GM12878 (cell line): ENCODE measurements around the gene VAT1. TPM values are rescaled to one million over a fixed set of nuclear protein-coding genes. Genes with fewer than 3 reads are reported as not detected.

Source experiments
- ATAC-seq: fragments of 200-7000 bp; cut with Tn5 transposase; 3 replicates; pipeline ENCODE4 v1.9.1; 2020; ENCODE audit warnings: mild to moderate bottlenecking, moderate library complexity
- BruUV-seq: library from RNA; stranded (reverse); fragments of 400-500 nt; replicated peaks from 2 replicates; lab custom pipeline; 2021; lab: Mats Ljungman, UMichigan
- CTCF ChIA-PET: fragments of 300-600 bp; sonication (Branson Sonifier 250); formaldehyde crosslinking; extraction: SDS; loops from one replicate; lab custom pipeline; 2021; ENCODE audit warnings: inconsistent platforms; lab: Yijun Ruan, JAX
- POLR2A ChIA-PET: fragments of 350-600 bp; formaldehyde crosslinking; extraction: SDS; loops from one replicate; lab custom pipeline; 2021; ENCODE audit warnings: inconsistent platforms; lab: Charles Lee
- RAD21 ChIA-PET: fragments of 300-600 bp; sonication (Branson Sonifier 250); formaldehyde crosslinking; loops from one replicate; lab custom pipeline; 2023; ENCODE audit warnings: antibody characterized with exemption; ENCODE audit not compliant: unreplicated experiment; lab: Charles Lee
- SMC1A ChIA-PET: fragments of 300-600 bp; sonication (Branson Sonifier 250); formaldehyde crosslinking; loops from one replicate; lab custom pipeline; 2023; ENCODE audit not compliant: unreplicated experiment, uncharacterized antibody; lab: Charles Lee
- DNase-seq: peaks from one replicate; pipeline ENCODE4 v3.0.0-alpha.2; 2011; ENCODE audit warnings: low read depth, low spot score
- FAIRE-seq: peaks from 3 replicates; lab custom pipeline; 2011; peaks lifted over from hg19 to GRCh38; lab: Jason Lieb, UNC
- H2AFZ ChIP-seq: 2 replicates; pipeline ENCODE4 v1.6.0; 2011; ENCODE audit warnings: low read depth, low read length, control low read depth; ENCODE audit not compliant: control insufficient read depth
- H3K27ac ChIP-seq: 2 replicates; pipeline ENCODE4 v1.5.1; 2011; ENCODE audit warnings: control low read depth; ENCODE audit not compliant: control insufficient read depth, insufficient read depth
- H3K27me3 ChIP-seq, 2 experiments: replicated peaks in 1 of 2; 2 replicates each; pipeline versions ENCODE4 v1.6.0 to v1.6.1; 2011; ENCODE audit warnings: low read length in 1 of 2; ENCODE audit not compliant: control insufficient read depth in 2 of 2, insufficient read depth in 2 of 2
- H3K36me3 ChIP-seq, 2 experiments: 2 replicates each; pipeline ENCODE4 v1.5.1; 2011; ENCODE audit warnings: low read length in 1 of 2; ENCODE audit not compliant: control insufficient read depth in 2 of 2, insufficient read depth in 2 of 2
- H3K4me1 ChIP-seq: 2 replicates; pipeline ENCODE4 v1.6.1; 2011; ENCODE audit warnings: mild to moderate bottlenecking, low read length, moderate library complexity, mixed read lengths; ENCODE audit not compliant: control insufficient read depth, insufficient read depth
- H3K4me2 ChIP-seq: 2 replicates; pipeline ENCODE4 v1.6.0; 2011; ENCODE audit warnings: control low read depth; ENCODE audit not compliant: control insufficient read depth, insufficient read depth
- H3K4me3 ChIP-seq: fragments of 200-600 bp; sonication (generic); 2 replicates; pipeline ENCODE4 v1.5.1; 2016
- H3K79me2 ChIP-seq: 2 replicates; pipeline ENCODE4 v1.6.0; 2011; ENCODE audit warnings: low read length; ENCODE audit not compliant: control insufficient read depth, insufficient read depth
- H3K9ac ChIP-seq: 2 replicates; pipeline ENCODE4 v1.8.0; 2011; ENCODE audit warnings: low read length, control low read depth, mixed read lengths; ENCODE audit not compliant: control insufficient read depth, insufficient read depth
- H3K9me3 ChIP-seq: replicated peaks from 3 replicates; pipeline ENCODE4 v1.5.1; 2011; ENCODE audit warnings: mild to moderate bottlenecking, low read length; ENCODE audit not compliant: control insufficient read depth, insufficient read depth
- H4K20me1 ChIP-seq: 2 replicates; pipeline ENCODE4 v1.6.0; 2011; ENCODE audit not compliant: control insufficient read depth, insufficient read depth
- CEBPB ChIP-seq, 2 experiments: fragments of 150-350 bp in 1 of 2; IDR thresholded peaks; 2 replicates each; pipeline ENCODE4 v1.6.1; 2012 to 2014; ENCODE audit warnings: low read depth in 2 of 2, low read length in 2 of 2, borderline replicate concordance in 1 of 2, inconsistent platforms in 1 of 2
- ESRRA ChIP-seq: IDR thresholded peaks from 2 replicates; pipeline ENCODE4 v1.6.1; 2012; ENCODE audit warnings: mild to moderate bottlenecking, low read length, improper control_type of control experiment
- EZH2 ChIP-seq: IDR thresholded peaks from 2 replicates; pipeline ENCODE4 v1.6.1; 2012; ENCODE audit warnings: low read depth, mild to moderate bottlenecking, control low read depth, inconsistent platforms, low read length, borderline replicate concordance; ENCODE audit not compliant: control insufficient read depth
- GATAD2B ChIP-seq: fragments of 450-650 bp; conservative IDR thresholded peaks from 2 replicates; pipeline ENCODE4 v1.6.1; 2017; ENCODE audit warnings: low read depth, mild to moderate bottlenecking, moderate library complexity
- KLF5 ChIP-seq: fragments of 450-650 bp; IDR thresholded peaks from 2 replicates; pipeline ENCODE4 v1.6.1; 2014; ENCODE audit warnings: mild to moderate bottlenecking; ENCODE audit not compliant: partially characterized antibody
- NBN ChIP-seq: fragments of 450-650 bp; IDR thresholded peaks from 2 replicates; pipeline ENCODE4 v1.6.1; 2016
- NR2C1 ChIP-seq: fragments of 450-650 bp; IDR thresholded peaks from 2 replicates; pipeline ENCODE4 v1.6.1; 2017; ENCODE audit warnings: antibody characterized with exemption, mild to moderate bottlenecking, moderate library complexity
- PBX3 ChIP-seq: IDR thresholded peaks from 2 replicates; pipeline ENCODE4 v1.6.1; 2011; ENCODE audit warnings: mild to moderate bottlenecking, low read depth, low read length, moderate library complexity; ENCODE audit not compliant: insufficient replicate concordance
- RCOR1 ChIP-seq: conservative IDR thresholded peaks from 2 replicates; pipeline ENCODE4 v1.6.1; 2012; ENCODE audit warnings: low read depth, low read length, improper control_type of control experiment
- SPI1 ChIP-seq: IDR thresholded peaks from 2 replicates; pipeline ENCODE4 v1.6.1; 2011; ENCODE audit warnings: low read depth, mild to moderate bottlenecking, low read length, moderate library complexity, borderline replicate concordance; ENCODE audit not compliant: insufficient read depth
- SRF ChIP-seq, 2 experiments: IDR thresholded peaks; 2 replicates each; pipeline ENCODE4 v1.6.1; 2011; ENCODE audit warnings: low read depth in 2 of 2, low read length in 2 of 2, mild to moderate bottlenecking in 1 of 2, moderate library complexity in 1 of 2
- SUZ12 ChIP-seq: fragments of 200-600 bp; sonication (generic); IDR thresholded peaks from one replicate; pipeline ENCODE4 v1.6.1; 2018; ENCODE audit warnings: antibody characterized with exemption, mild to moderate bottlenecking; ENCODE audit not compliant: unreplicated experiment
- ZNF592 ChIP-seq: fragments of 450-650 bp; IDR thresholded peaks from 2 replicates; pipeline ENCODE4 v1.6.1; 2017; ENCODE audit warnings: mild to moderate bottlenecking, moderate library complexity
- WGBS: methylation state at CpG from one replicate; pipeline ENCODE4 v1.1.6; 2016; ENCODE audit warnings: low lambda C conversion rate; ENCODE audit not compliant: insufficient replicate concordance, insufficient coverage; ENCODE audit errors: missing lambda C conversion rate; 5-methylcytosine and 5-hydroxymethylcytosine counted together
- in situ Hi-C: fragments of 300-500 bp; cut with MboI; formaldehyde crosslinking; loops from 9 replicates; pipeline ENCODE4 v1.14.3; 2018; ENCODE audit warnings: mixed read lengths
- intact Hi-C: fragments of 100-400 bp; cut with micrococcal nuclease; formaldehyde crosslinking; loops from one replicate; pipeline ENCODE4 v1.14.2; 2022; ENCODE audit not compliant: unreplicated experiment
- polyA plus RNA-seq, 11 experiments: library from polyadenylated mRNA; depleted of rRNA in 4 of 11; unstranded in 6 of 11; stranded (reverse) in 5 of 11; fragments of >200 nt; fragmentation: Nextera tagmentation in 4 of 11; fragmentation: Illumina TruSeq in 1 of 11; extraction: Ambion mirVana in 4 of 11; extraction: Trizol in 1 of 11; gene quantifications; 1 replicate in 1 of 11; 2 replicates in 10 of 11; pipeline versions ENCODE4 v1.2.1 to v1.2.3, GENCODE V29; 2011 to 2016; ENCODE audit warnings: inconsistent platforms in 2 of 11, missing spikeins in 2 of 11, low read depth in 1 of 11
- total RNA-seq, 4 experiments: library from RNA; depleted of rRNA in 3 of 4; stranded (reverse); fragments of >200 nt in 3 of 4; fragmentation: Illumina TruSeq in 1 of 4; extraction: Trizol in 1 of 4; gene quantifications; 2 replicates each; pipeline versions ENCODE4 v1.2.1 to v1.2.3, GENCODE V29; 2013 to 2021

VAT1 gene
- total and polyA plus RNA-seq, 10 of the 15 experiments (the other 5 are each of a cell fraction or from before 2014, with no cell fraction given), result 5.0 to 19.8 (median 8.2) TPM

GRCh38 chr17:43040655-43041054, 18.5 kb upstream of the VAT1 start (continued):
- no peak for TF ChIP-seq PBX3
- TF ChIP-seq EZH2, result no peak
- TF ChIP-seq CEBPB (IDR thresholded peaks at IDR 0.05; ENCODE audit: borderline replicate concordance in 1 of 2, low read depth in 2 of 2, low read length in 2 of 2), result no peak
- TF ChIP-seq RCOR1, result no peak

DNA sequence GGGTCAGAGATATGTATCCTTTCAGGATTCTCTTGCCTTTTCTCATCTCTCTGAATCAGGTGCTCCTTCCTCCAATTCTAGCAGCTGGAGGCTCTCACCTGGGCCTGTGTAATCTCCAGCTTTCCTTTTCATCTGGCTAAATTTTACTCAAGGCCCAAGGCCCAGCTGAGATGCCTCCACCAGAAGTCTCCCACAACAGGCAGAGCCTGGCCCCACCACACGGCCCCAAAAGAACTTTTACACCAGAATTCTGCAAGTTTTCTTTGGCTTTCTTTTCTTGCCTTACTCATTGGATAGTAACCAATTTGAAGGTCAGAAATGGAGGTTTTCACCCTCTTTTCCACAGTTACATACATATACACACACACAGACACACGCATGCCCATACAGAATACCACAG, 17.5 kb upstream of the VAT1 start:
- TF ChIP-seq SRF (IDR thresholded peaks at IDR 0.05; ENCODE audit: low read depth in 2 of 2, low read length in 2 of 2) (no peak), SUZ12 (no peak), KLF5 (no peak), NBN (no peak), GATAD2B (no peak), SPI1 (no peak), ESRRA (no peak), NR2C1 (no peak), ZNF592 (no peak), RCOR1 (no peak)
- 95% methylated on average over 2 of the region's 2 CpGs for WGBS
- in situ Hi-C loops, result no loop called here

More for the DNA sequence above, 17.5 kb upstream of the VAT1 start:
- ChIA-PET RAD21 (no interaction called here), SMC1A (no interaction called here), CTCF (no interaction called here), POLR2A (no interaction called here)
- intact Hi-C loops, result no loop called here
- Histone ChIP-seq H3K36me3 (0 out of 4 replicates have a peak, but pooled peaks cover 0 to 7% of the 10 kb centered on the region in 2 experiments), H3K9me3 (no peaks in the 10 kb centered on the region), H3K9ac (no peak overlapping the region), H3K27me3 (no peaks in the 10 kb centered on the region), H3K4me2 (no peak overlapping the region), H2AFZ (no peak overlapping the region), H3K79me2 (no peaks in the 10 kb centered on the region), H3K4me3 (no peak overlapping the region), H3K27ac (no peak overlapping the region), H4K20me1 (no peaks in the 10 kb centered on the region), H3K4me1 (no peaks in the 10 kb centered on the region)
- ATAC-seq (no peak), FAIRE-seq (no peak), DNase-seq (no peak)
- BruUV-seq, result no TSS peak
